HG03064 (cell line): ENCODE results near the gene COMT.
"Not testable (repeated sequence)": the region's sequence is repeated elsewhere in the genome, so short reads cannot be mapped to it uniquely, and the experiment has no call there.

Experiments used
- ATAC-seq: cut with Tn5 transposase; IDR thresholded peaks from one replicate; pipeline ENCODE4 v1.9.1; 2021; ENCODE audit warnings: low read depth; ENCODE audit not compliant: unreplicated experiment

The COMT gene

DNA sequence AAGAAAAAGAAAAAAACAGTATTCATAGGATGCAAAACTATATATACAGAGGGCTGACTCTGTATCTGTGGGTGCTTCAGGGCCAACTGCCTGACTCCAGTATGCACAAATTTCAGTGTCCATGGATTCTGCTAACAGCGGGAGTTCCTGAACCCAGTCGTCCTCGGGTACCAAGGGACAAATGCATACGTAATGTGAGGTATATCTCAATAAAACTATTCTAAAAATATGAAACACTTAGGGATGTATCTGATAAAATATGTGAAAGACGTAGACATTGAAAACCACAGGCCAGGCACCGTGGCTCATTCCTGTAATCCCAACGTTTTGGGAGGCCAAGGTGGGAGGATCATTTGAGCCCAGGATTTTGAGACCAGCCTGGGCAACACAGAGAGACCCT is 13.9 kb upstream of the COMT start:
- ATAC-seq, result no peak

- ATAC-seq, result no peak
These were observed 13.4 kb upstream of the COMT start for GRCh38 chr22:19928207-19928606.

GRCh38 chr22:19929586-19930550 is 11.7 kb upstream of the COMT start:
- no peak for ATAC-seq

GRCh38 chr22:19930551-19931486 is 10.8 kb upstream of the COMT start:
- ATAC-seq, result no peak

GRCh38 chr22:19931514-19931913 is 10.1 kb upstream of the COMT start:
- ATAC-seq, result no peak

GRCh38 chr22:19932367-19933206 is 9.0 kb upstream of the COMT start:
- no peak for ATAC-seq

DNA sequence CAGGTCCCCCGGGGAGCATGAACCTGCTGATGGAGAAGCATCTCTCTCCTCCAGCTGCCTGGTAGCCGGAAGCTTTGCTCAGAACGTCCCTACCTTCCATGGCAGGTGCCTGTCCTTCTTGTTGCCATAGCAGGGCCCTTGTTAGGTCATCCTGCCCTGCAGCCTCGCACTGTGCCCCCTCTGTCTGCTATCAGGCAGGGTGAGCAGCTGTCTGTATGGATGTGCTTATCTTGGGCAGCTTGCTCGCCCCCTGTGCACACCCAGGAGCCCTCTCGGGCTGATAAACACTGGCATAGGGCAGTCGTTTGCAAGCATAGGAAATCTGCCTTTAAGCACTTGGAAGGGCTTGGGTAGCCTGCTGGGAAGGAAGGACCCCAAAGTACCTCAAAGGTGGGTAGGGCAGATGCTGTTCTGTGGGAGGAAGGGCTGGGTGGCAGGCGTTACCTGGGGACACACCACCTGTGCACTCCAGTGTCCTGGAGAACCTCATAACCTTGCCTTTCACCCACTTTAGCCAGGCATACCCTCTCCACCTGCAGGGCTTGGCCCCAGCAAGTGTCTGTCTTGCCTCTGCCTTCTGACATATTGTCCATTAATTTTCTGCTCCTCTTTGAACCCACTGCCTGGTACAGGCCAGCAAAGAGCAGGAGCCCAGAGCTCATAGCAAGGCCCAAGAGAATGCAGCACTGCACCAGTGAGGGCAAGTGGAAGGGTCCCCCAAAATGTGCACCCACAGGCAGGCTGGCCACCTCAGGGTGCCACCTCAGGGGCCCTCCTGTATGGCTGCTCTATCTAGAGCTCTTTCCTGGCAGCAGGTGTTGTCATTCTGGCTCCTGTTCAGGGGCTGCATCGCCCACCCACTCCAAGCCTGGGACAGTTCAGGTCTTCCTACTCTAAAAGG is 8.0 kb upstream of the COMT start:
- ATAC-seq, result no peak

DNA sequence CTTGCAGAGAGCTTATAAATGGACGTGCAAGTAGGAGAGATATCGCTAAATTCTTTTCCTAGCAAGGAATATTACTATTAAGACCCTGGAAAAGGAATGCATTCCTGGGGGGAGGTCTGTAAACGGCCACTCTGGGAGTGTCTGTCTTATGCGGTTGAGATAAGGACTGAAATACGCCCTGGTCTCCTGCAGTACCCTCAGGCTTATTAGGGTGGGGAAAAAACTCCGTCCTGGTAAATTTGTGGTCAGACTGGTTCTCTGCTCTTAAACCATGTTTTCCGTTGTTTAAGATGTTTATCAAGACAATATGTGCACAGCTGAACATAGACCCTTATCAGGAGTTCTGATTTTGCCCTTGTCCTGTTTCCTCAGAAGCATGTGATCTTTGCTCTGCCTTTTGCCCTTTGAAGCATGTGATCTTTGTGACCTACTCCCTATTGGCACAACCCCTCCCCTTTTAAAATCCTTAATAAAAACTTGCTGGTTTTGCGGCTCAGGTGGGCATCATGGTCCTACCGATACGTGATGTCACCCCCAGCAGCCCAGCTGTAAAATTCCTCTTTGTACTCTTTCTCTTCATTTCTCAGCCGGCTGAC is 6.4 kb upstream of the COMT start:
- not testable (repeated sequence) for ATAC-seq

DNA sequence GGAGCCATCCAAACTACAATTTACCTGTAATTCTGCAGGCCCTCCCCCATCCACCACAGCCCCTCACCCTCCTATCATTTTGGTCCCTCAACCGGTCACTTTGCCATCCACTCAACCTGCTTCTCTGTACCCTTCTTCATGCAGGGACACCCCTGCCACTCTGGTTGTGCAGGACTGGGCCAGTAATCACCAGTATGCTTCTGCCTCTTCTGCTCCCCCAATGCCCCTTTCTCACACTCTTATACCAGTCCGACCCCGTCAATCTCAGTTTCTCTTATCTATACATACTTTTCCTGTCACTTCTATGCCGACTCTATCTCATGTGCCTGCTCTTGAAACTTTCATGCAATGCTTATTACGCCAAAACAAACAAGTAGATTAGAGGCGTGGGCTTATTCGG is 5.1 kb upstream of the COMT start:
- ATAC-seq, result no peak

DNA sequence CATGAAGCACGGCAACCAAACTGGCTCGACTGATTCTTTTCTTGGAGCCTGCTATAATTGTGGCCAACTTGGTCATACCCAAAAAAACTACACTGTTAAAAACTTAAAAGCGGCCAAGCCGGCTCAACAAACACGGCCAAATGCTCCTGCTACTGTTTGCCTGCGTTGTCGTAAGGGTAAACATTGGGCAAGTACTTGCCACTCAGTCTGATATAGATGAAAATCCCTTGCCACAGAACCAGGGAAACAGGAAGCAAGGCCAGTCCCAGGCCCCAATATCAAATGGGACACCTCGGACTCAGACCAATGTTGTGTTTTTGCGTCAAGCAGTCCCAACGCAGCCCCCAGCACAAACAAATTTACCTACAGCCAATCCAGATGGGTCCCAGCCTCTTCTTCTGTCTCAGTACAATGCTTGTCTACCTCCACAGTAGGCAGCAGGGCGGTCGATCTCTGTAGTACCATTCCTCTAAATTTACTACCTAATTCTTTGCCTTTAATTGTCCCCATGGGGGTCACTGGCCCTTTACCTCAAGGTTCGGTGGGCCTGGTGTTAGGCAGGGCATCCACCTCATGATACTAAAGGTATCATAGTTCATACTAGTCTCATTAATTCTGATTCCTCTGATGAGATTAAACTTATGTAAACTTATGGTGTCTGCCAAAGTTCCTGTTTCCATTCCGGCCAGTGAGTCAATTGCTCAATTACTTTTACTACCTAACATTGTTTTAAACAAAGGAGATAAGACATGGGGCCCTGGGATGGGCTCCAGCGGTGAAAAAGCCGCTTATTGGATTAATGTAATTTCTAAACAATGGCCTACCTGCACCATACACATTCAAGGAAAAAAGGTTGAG is 3.7 kb upstream of the COMT start:
- no peak for ATAC-seq

GRCh38 chr22:19940536-19941364 is 822 bp upstream of the COMT start:
- no peak for ATAC-seq

DNA sequence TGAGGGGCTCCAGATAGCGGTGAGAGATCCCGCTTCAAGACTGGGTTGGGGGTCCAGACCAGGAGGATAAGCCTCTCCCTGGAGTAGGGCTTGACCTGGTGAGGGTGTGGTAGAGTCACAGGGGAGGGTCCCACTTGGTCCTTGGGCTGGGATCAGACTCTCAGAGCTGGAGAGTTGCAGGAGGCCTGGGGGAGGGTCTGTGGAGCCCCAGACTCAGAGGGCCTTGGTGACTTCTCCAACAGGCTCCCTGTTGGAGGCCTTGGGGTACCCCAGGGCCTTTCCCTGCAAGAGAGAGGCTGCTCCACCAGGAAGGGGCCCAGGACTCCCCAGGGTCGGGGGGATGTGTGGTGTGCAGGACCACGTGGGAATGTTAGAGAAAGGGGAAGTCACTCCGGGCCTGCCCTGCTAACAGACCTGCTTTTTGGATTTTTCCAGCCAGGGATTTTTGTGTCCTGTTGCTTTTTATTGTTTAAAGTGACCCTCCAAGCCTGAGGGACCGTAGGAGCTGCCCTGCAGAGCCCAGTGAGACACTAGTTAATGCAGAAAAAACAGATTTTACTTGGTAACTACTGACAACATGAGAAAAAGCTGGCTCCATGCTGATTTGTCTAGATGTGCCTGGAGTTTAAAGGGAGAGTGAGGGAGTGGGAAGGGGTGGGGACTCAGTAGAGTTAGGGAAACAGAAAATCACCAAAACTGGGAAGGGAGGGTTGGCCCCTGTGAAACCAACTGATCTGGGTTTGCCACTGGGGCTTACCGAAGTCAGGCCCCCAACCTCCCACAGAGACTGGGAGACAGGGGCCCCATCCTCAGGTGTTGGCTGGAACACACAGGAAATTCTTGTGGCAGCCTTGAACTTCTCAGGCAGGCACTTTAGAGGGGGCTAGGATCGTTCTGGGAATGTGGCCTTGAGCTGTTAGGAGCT is 847 bp downstream of the COMT start:
- no peak for ATAC-seq

DNA sequence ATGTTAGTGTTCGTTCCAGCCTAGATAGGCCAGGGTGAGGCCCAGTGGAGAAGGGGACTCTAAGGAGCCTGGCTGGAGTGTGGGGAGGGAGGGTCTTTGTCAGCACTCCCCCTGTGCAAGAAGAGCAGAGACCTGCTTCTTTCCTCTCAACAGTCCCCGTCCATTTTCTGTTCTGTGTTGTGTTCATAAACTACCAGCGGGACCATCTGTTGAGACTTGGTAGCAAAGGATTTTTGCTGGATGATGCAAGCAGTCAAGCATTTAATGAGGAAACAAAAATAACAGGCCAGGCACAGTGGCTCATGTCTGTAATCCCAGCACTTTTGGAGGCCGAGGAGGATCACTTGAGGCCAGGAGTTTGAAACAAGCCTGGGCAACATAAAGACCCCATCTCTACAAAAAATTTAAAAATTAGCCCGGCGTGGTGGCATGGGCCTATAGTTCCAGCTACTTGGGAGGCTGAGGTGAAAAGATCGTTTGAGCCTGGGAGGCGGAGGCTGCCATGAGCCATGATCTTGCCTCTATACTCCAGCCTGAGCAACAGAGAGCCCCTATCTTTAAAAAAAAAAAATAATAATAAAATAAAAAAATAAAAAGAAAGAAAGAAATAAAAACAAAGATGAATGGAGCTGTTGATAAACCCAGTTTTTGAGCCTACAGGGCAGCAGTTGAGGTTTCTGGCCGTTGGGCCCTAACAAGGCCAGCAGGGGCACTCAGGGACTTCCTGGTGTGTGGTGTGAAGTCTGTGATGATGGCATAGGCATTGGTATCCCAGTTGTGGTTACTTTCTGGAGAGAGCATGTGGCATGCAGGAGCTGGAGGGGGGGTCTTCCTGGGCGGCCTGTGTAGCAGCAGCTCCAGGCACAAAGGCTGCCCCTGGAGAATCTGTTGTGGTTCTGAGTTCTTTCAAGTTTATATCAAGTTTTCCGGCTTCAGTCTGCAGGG is 1.8 kb downstream of the COMT start:
- no peak for ATAC-seq

DNA sequence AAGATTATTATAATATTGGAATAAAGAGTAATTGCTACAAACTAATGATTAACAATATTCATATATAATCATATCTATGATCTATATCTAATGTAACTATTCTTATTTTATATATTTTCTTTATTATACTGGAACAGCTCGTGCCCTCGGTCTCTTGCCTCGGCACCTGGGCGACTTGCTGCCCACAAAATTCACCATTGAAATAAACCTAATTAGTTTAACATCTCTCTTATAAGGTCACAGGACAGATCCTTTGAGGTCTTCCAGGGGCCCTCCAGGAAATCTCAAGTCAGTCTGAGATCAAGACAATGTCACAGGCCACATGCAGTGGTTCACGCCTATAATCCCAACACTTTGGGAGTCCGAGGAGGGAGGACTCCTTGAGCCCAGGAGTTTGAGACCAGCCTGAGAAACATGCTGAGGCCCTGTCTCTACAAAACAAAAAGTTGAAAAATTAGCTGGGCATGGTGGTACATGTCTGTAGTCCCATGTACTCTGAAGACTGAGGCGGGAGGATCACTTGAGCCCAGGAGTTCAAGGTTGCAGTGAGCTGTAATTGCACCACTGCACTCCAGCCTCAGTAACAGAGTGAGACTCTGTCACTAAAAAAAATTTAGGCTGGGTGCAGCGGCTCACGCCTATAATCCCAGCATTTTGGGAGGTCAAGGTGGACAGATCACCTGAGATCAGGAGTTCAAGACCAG is 6.6 kb downstream of the COMT start:
- ATAC-seq, result no peak

- ATAC-seq, result no peak
These were observed 9.8 kb downstream of the COMT start for GRCh38 chr22:19951346-19951745.
